ENCODE results near the gene H2BW2. TPM values are rescaled to one million over a fixed set of nuclear protein-coding genes. Genes with fewer than 3 reads are reported as not detected.

H2BW2 gene
- total and polyA plus RNA-seq, 2 donors (not counting 1 experiment from before 2014, with no cell fraction given): not detected

- H3K9ac ChIP-seq (ENCODE audit: insufficient read depth, low read length): no peak overlapping the region
- DNase-seq (ENCODE audit: low read depth in 2 of 2): no peak
- H3K4me1 ChIP-seq (ENCODE audit: control insufficient read depth, extremely low read depth, insufficient read depth, low read length): no peaks in the 10 kb centered on the region
- H3K27ac ChIP-seq (ENCODE audit: insufficient read depth, low read length): no peak overlapping the region
- H3K79me2 ChIP-seq (ENCODE audit: control insufficient read depth, insufficient read depth, low read length): no peaks in the 10 kb centered on the region
- H3K27me3 ChIP-seq (ENCODE audit: control insufficient read depth, insufficient read depth, low read length): no peaks in the 10 kb centered on the region
- no peaks in the 10 kb centered on the region for H4K20me1 ChIP-seq (ENCODE audit: control insufficient read depth, extremely low read depth, insufficient read depth, low read length)
- H2AFZ ChIP-seq (ENCODE audit: low read length): no peak overlapping the region
- no peaks in the 10 kb centered on the region for H3K9me3 ChIP-seq (ENCODE audit: control insufficient read depth, insufficient read depth, low read depth, low read length)
- H3K4me3 ChIP-seq (replicated peaks in 1 of 4; ENCODE audit: control extremely low read depth in 1 of 4, insufficient read depth in 1 of 4, low read depth in 3 of 4, low read length in 4 of 4): no peak overlapping the region
- no peaks in the 10 kb centered on the region for H3K36me3 ChIP-seq (ENCODE audit: control insufficient read depth, insufficient read depth, low read length)
- H3K4me2 ChIP-seq (ENCODE audit: extremely low read depth, insufficient read depth, low read length): no peak overlapping the region
- no peak for TF ChIP-seq CTCF (conservative IDR thresholded peaks at IDR 0.05 in 1 of 2, IDR thresholded peaks at IDR 0.05 in 1 of 2; ENCODE audit: low read depth in 1 of 2, low read length in 2 of 2)
- TF ChIP-seq EZH2 (IDR thresholded peaks at IDR 0.05; ENCODE audit: low read length, missing control alignments): no peak
Measured at GRCh38 chrX:104085919-104086318, 46.2 kb downstream of the H2BW2 start.

Other genes starting within 250 kb of the H2BW2 start
- gene RAB9B, start 207.7 kb upstream of the H2BW2 start, total RNA-seq: 0.50 and 0.77 TPM in 2 replicates
- gene RAB9B, start 207.7 kb upstream of the H2BW2 start, polyA plus RNA-seq: 0.47 and 0.90 TPM in 2 replicates
- 1.5 and 3.1 TPM in 2 replicates for gene TMSB15B, start 77.3 kb upstream of the H2BW2 start, total RNA-seq
- 10.0 and 12.0 TPM in 2 replicates for gene TMSB15B, start 77.3 kb upstream of the H2BW2 start, polyA plus RNA-seq
- not detected in 2 replicates for gene H2BW1, start 26.2 kb upstream of the H2BW2 start, total RNA-seq
- not detected in 2 replicates for gene H2BW1, start 26.2 kb upstream of the H2BW2 start, polyA plus RNA-seq
- gene TMSB15C, start 36.3 kb downstream of the H2BW2 start, total RNA-seq: 2.6 and 4.1 TPM in 2 replicates
- 1.9 and 2.0 TPM in 2 replicates for gene TMSB15C, start 36.3 kb downstream of the H2BW2 start, polyA plus RNA-seq
- 0.66 and 1.3 TPM in 2 replicates for gene ZCCHC18, start 72.6 kb downstream of the H2BW2 start, total RNA-seq
- gene ZCCHC18, start 72.6 kb downstream of the H2BW2 start, polyA plus RNA-seq: 0.41 and 0.48 TPM in 2 replicates
- 13.4 and 13.7 TPM in 2 replicates for gene SLC25A53, start 117.1 kb downstream of the H2BW2 start, total RNA-seq
- gene SLC25A53, start 117.1 kb downstream of the H2BW2 start, polyA plus RNA-seq: 5.4 and 5.9 TPM in 2 replicates
- 17.2 and 21.1 TPM in 2 replicates for gene FAM199X, start 126.5 kb downstream of the H2BW2 start, total RNA-seq
- 5.9 and 6.7 TPM in 2 replicates for gene FAM199X, start 126.5 kb downstream of the H2BW2 start, polyA plus RNA-seq
- not detected in 2 replicates for gene ESX1, start 215.0 kb downstream of the H2BW2 start, total RNA-seq
- not detected in 2 replicates for gene ESX1, start 215.0 kb downstream of the H2BW2 start, polyA plus RNA-seq

Data from fibroblast of lung (primary cell).